HG02884 (cell line): ENCODE measurements around the gene GHSR.

Source experiments
- ATAC-seq: cut with Tn5 transposase; IDR thresholded peaks from one replicate; pipeline ENCODE4 v1.9.1; 2021; ENCODE audit warnings: mild to moderate bottlenecking, moderate library complexity; ENCODE audit not compliant: unreplicated experiment

The GHSR gene

DNA sequence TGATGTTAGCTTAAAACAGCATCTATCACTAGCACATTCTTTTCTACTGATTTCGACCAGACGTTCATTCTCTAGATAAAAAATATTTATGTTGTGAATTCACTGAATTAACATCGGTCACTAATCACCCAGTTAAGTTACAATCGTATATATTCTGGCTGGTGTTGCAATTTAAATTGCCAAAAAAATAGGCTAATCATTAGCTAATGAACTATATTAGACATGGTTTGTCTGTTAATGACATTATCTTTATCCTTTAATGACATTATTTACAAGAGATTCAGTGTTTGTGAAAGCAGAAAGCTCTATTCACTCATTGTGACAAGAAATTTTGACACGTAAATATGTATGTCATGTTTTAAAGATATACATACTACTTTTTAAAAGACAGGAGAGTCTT is 6.7 kb downstream of the GHSR start:
- no peak for ATAC-seq

DNA sequence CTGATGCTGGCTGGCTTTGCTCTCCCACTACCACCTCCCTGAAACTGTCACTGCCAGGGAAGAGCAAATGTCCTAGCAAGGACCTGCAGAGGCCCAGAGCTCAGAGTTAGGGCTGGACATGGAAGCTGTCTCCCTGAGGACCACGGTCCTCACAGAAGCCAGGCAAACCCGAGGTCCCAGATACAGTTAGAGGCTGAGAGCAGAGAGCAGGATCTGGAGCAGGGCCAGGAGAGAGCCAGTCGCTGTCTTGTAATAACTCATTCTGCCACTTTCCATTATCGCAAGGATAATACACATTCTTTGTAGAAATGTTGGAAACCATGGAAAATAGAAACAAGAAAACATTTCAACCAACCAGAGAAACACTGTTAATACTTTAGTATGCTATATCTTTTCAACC is 10.1 kb downstream of the GHSR start:
- ATAC-seq = no peak

DNA sequence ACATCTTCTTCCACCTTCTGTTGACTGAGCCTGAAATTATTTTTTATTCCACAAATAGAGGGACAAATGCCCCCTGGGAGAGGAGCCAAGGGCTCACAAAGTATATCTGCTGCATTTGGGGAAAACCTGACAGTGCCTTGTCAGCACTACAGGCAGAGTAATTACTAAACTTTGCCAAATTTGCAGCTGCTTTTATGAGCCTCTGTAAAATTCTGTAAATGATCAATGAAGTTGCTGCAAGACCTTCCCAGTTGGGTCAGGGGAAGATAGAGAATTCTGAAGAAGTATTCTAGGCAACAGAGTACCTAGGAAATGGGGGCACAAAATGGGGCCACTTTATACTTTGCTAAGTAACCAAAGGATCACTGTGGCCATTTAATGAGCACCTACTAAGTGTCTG is 10.5 kb downstream of the GHSR start:
- ATAC-seq = no peak

DNA sequence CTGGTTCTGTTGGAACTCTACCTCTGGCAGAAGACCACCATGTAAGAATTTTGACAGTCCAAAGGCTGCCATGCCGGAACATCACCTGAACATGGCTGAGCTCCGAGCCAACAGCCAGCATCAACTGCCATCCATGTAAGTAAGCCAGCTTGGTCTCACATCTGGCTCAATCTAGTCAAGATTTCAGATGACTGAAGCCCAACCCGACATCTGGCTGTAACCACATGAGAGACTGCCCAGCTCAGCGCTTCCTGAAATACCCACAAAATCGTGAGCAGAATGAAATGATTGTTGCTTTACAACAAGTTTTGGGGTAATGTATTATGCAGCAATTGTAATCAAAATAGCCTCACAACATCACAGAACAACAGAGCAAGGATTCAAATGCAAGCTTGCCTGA is 32.9 kb downstream of the GHSR start:
- no peak for ATAC-seq

DNA sequence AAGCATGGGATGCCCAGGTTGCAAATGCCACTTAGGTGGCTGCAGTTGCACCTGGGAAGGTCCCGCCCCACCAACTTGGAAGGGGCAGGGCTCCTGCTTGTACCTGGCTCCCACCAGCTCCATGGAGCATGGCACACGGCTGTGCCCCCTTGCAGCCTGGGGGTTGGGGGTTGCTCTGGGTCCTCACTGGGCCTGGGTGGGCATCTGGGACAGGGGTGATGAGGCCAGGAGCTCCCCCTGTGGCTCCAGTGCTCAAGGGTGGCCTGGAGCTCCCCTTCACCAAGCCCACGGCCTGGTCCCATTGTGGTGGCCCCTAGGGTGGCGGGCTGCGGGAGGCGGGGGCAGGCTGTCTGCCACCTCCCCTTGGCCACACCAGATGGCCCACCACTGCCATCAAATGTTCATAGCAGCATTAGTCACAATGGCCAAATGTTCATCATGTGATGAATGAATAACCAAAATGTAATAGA is 36.7 kb downstream of the GHSR start:
- no peak for ATAC-seq

DNA sequence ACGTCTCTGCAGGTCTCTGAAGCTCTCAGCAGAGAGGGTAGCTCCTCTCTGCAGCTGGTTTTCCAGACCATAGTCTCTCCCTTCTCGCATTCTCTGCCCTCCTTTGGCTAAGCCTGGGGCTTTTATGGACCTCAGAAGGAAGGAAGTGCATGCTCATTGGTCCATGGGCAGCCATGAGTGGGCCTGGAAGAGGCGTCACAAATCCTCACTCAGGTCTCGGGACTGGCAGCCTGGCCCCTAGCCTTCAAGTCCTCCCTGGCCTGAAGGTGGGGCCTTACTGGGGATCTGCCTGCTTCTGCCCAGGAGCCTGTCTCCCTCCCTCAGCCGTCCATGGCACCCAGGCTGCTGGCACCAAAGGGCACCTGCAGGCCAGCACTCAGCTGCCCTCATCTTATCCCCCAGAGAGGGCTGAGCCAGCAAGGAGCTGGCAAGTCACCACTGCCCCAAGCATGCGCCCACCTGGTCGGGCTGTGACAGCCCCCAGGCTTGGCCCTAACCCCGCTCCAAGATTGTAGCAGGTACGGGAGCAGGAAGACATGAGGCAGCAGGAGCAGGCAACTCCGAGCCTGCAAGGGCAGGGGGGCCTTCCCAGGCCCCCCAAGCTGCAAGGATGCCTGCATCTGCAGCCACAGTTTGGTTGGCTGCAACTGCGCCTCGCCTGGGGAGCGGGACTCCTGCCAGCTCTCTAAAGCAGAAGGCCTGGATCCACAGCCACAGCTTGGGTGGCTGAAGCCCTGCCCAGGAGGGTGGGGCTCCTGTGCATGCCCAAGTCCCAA is 37.4 kb downstream of the GHSR start:
- no peak for ATAC-seq

DNA sequence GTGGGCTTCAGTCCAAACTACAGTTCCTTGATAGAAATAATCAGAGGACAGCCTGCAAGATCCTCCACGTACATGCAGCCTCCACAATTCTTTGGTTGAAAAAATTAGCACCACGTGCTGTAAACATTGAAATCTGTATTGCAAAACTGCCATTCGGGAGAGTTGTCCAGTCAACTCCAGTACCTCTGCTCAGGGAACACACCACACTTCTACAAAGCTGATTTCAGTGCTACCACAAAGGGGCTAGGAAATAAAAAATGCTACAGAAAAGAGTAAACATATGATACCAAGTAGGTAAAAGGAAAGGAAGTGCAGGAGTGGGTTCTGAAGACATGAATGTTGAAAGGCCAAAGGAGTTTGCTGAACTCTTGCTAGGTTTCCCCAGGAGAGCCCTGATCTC is 40.4 kb downstream of the GHSR start:
- ATAC-seq = no peak

DNA sequence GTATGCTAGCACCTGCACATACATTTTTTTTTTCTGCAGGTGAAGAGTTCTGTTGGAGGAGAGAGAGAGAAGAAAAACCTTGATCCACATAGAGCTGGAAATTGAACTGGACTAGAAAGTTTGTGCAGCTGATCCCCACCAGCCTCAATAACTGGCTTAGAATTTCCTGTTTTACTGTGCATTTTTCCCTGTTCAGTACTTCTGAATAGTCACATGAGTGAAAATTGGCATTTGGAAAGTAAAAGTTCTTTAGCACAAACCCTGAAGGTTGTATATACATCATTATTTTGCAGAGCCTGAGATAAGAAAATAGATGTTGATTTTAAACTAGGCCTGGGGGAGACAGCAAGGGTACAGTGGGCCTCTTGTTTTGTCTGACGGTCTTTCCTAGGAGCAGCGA is 42.3 kb downstream of the GHSR start:
- no peak for ATAC-seq

DNA sequence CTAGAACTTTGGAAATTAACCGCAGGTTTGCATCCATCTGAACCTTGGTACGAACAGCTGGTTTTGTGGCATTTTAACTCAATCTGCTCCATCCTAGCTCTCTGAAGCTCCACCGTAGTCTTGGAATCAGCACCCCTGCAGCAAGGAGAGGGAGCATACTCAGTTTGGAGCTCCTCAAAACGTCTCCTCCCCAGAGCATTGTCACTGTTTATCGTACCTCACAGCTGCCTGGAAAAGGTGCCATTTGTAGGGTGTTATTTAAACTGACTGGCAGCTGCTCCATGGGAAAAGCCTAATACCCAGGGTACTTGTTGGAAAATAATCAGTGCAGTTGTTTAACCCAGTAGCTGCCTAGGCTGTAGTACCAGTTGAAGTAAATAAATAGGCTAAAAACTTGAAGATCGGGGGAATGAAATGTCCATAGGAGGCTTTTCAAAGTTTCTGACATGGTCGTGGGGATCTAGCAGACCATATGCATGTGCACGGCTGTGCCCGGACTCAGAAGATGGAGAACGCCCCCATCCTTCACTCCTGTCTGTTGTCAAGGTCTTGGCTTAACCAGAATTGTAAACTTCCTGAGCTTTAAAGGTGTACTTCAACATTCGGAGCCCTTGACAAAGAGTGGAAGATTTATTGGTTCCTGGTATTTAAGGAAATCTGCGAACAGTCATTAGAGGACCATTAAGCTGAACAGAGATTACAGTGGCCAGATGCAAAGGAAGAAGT is 43.9 kb downstream of the GHSR start:
- ATAC-seq = no peak

DNA sequence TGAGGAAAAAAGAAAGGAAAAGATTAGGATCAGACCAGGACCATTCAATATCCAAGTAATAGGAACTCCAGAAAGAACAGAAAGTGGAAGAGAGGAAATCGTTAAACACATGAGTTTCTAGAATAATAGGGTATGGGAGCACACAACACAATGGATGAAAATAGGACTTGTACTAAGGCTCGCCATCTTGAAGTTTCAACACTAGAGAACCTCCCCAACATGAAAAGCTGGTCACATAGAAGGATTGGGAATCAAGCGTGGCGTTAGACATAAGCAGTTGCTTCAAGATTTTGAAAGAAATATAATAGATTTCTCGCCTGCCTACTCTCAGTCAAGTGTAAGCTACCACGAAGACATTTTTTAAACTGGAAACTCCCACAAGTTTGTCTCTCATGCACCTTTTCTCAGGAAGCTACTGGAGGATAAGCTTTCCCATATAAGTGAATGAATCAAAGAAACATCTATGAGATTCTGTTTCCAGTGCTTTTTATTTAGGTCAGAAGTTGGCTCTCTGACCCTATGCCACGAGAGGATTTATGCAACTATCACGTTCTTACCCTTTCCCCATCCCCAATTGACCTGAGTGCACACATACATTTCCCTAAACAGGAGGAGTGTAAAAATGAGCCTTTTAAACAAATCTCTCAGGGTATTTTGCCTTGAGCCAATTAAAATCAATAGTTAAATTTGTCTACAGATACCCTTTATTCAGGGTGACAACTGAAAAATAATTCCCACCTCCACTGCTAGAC is 45.2 kb downstream of the GHSR start:
- ATAC-seq = no peak

DNA sequence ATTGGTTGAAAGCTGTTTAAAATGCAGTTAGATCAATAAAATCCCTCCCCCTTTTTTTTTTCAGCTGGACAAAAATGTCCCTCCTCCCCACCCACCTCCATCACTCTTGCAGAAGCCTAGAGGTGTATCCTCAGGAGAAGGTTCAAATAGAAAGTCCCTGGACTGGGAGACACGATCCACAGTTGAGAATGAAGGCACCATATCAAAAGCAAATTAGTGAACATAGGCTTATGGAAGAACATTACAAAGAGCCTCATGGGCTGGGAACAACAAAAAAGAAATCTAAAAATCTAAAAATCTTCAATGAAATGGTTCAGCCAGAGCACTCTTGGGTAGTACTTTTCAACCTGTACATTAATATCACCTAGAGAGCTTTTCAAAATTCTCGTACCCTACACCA is 46.2 kb downstream of the GHSR start:
- no peak for ATAC-seq

DNA sequence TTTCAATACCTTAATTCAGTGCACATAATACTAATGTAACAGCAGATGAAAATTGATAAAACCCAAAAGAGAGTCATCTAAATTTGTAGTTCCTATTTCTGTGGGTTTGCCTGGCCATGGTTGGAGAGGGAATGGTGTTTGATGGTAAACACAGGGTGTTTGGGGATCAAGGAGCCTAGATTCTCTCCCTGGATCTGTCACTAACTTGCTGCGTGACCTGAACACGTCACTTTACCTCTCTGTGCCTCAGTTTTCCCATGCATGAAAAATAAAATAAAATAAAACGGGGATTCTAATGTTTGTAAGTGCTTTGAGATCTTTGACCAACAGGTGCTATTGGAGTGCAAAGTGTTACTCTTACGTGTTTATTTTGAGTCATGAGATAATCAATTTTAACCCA is 49.8 kb downstream of the GHSR start:
- no peak for ATAC-seq

DNA sequence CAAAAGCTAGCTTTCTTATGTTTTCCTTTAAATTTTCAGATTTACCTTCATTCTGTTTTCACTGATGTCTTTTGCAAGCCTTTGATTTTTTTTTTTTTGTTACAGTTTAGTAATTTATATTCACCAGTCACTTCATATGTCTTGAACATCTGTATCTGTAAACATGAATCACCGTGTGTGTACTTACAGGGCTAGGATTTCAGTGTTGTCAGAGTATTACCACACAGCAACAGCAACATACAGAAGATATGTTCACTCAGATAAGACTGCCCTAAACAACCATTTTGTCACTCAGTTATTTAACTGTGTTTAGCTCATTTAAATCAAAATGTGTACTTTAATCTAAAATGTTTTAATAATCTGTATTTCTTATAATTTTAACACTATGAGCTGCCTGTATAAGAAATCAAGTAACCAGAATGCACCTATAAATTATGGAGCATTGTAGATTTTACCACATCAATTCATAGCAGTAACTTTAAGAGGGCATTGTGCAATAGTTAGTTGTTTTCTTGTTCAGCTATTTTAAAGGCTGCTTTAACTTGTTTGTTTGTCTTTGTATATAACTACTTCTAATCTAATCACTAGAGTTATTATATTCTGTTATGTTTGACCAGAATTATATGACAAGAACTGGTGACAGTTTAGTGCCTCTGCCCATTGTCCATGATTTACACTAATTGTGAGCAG is 50.4 kb downstream of the GHSR start:
- ATAC-seq = no peak

DNA sequence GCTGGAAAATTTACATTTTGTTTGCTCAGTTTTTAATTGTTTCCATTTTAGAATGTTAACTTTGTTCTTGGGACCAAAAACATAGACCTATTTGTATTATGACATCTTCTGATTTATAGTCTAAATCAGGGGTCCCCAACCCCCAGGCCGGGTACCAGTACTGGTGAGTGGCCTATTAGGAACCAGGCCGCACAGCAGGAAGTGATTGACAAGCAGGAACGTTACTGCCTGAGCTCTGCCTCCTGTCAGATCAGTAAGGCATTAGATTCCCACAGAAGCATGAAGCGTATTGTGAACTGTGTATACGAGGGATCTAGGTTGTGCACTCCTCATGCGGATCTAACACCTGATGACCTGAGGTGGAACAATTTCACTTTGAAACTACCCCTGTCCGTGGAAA is 51.9 kb downstream of the GHSR start:
- ATAC-seq = no peak

DNA sequence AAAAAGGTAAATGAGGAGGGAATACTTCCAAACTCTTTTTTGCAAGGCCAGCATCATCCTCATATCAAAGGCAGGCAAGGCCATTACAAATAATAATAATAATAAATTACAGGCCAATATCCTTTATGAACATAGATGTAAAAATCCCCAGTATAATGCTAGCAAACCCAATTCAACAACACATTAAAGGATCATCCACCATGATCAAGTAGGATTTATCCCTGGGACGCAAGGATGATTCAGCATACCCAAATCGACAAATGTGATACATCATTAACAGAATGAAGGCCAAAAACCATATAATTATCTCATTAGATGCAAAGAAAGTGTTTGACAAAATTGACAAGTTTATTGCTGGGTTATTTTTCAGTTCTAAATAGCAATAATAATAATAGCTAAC is 53.6 kb downstream of the GHSR start:
- no peak for ATAC-seq
